ENCODE measurements around the gene POLD3. TPM values are rescaled to one million over a fixed set of nuclear protein-coding genes. Genes with fewer than 3 reads are reported as not detected.

Gene POLD3
- total RNA-seq, 1 experiment from 2014 or later, result 18.9 TPM

GRCh38 chr11:74680035-74680671 lies 87.8 kb downstream of the POLD3 start (continued):
- TF ChIP-seq ZBTB33 (IDR thresholded peaks at IDR 0.05; ENCODE audit: extremely low read depth, insufficient replicate concordance, low read length), result no peak
- TF ChIP-seq ELF1 (IDR thresholded peaks at IDR 0.05; ENCODE audit: borderline replicate concordance, low read depth), result no peak
- TF ChIP-seq YY1 (IDR thresholded peaks at IDR 0.05; ENCODE audit: extremely low read depth, insufficient replicate concordance, low read depth, low read length), result no peak
- TF ChIP-seq JUND (IDR thresholded peaks at IDR 0.05), result no peak
- no peak for TF ChIP-seq SRF (IDR thresholded peaks at IDR 0.05; ENCODE audit: low read depth)
- TF ChIP-seq FOSL1 (IDR thresholded peaks at IDR 0.05; ENCODE audit: low read depth), result no peak
- no peak for TF ChIP-seq EZH2 (IDR thresholded peaks at IDR 0.05)

- CTCF ChIA-PET, result interaction anchor here (0.9 to 1.0 kb wide), 2 partner anchors 21 to 22 kb away, joined by 3 to 4 read pairs; no protein-coding TSS in a partner anchor
Observed at GRCh38 chr11:74680703-74681531, 88.5 kb downstream of the POLD3 start.

More at GRCh38 chr11:74680703-74681531, 88.5 kb downstream of the POLD3 start:
- no peak for ATAC-seq
- no peaks in the 10 kb centered on the region for H3K79me2 ChIP-seq (ENCODE audit: insufficient read depth, low read length)
- ChIA-PET RAD21 (ENCODE audit: low non-redundant PET in 1 of 2, low total read pairs in 2 of 2, uncharacterized antibody in 2 of 2, unreplicated experiment in 2 of 2) (interaction anchor here in 1 of 2 experiments (0.6 kb wide), 1 partner anchor 110 kb away, joined by 4 read pairs; no protein-coding TSS in a partner anchor), POLR2A (no interaction called here)
- H3K4me3 ChIP-seq (replicated peaks in 1 of 2; ENCODE audit: low read depth in 1 of 2, low read length in 2 of 2), result no peak overlapping the region
- H3K4me1 ChIP-seq (ENCODE audit: control insufficient read depth in 1 of 2, insufficient read depth in 2 of 2, low read length in 2 of 2), result no peaks in the 10 kb centered on the region
- H3K9ac ChIP-seq (ENCODE audit: low read length), result no peak overlapping the region
- no peaks in the 10 kb centered on the region for H4K20me1 ChIP-seq (ENCODE audit: insufficient read depth)
- intact Hi-C loops (cut with micrococcal nuclease), result no loop called here
- no peak overlapping the region for H2AFZ ChIP-seq (ENCODE audit: low read depth, low read length, poor library complexity, severe bottlenecking)
- no peak for TF ChIP-seq EGR1 (IDR thresholded peaks at IDR 0.05; ENCODE audit: low read depth)
- no peak for TF ChIP-seq SP1 (IDR thresholded peaks at IDR 0.05; ENCODE audit: low read depth)
- no peak for TF ChIP-seq TCF7L2 (IDR thresholded peaks at IDR 0.05; ENCODE audit: borderline replicate concordance, extremely low read depth, insufficient read depth, insufficient read length)
- no peak for TF ChIP-seq FOSL1 (IDR thresholded peaks at IDR 0.05; ENCODE audit: low read depth)
- no peak for TF ChIP-seq SRF (IDR thresholded peaks at IDR 0.05; ENCODE audit: low read depth)
- TF ChIP-seq YY1 (IDR thresholded peaks at IDR 0.05; ENCODE audit: extremely low read depth, insufficient replicate concordance, low read depth, low read length), result no peak
- no peak for TF ChIP-seq RAD21 (IDR thresholded peaks at IDR 0.05; ENCODE audit: low read depth)
- no peak for TF ChIP-seq ELF1 (IDR thresholded peaks at IDR 0.05; ENCODE audit: borderline replicate concordance, low read depth)
- no peaks in the 10 kb centered on the region for H3K27me3 ChIP-seq (ENCODE audit: insufficient read depth, low read length)
- H3K36me3 ChIP-seq (ENCODE audit: control insufficient read depth in 1 of 2, insufficient read depth in 2 of 2, low read length in 2 of 2), result no peaks in the 10 kb centered on the region
- no peak overlapping the region for H3K4me2 ChIP-seq (ENCODE audit: low read length)
- H3K9me2 ChIP-seq (ENCODE audit: insufficient read depth), result no peaks in the 10 kb centered on the region
- BruUV-seq (replicated peaks), result no TSS peak
- H3K27ac ChIP-seq (ENCODE audit: low read depth, low read length), result no peak overlapping the region
- no peaks in the 10 kb centered on the region for H3K9me3 ChIP-seq (ENCODE audit: control insufficient read depth in 1 of 2, insufficient read depth in 1 of 2, low read depth in 1 of 2, low read length in 2 of 2)
- no peak for DNase-seq (ENCODE audit: low read depth, low spot score)
